GM12878 (cell line): Measurements from ENCODE around the gene RUBCNL. TPM values are rescaled to one million over a fixed set of nuclear protein-coding genes. Genes with fewer than 3 reads are reported as not detected.

ENCODE experiments used
- ATAC-seq: fragments of 200-7000 bp; cut with Tn5 transposase; 3 replicates; pipeline ENCODE4 v1.9.1; 2020; ENCODE audit warnings: mild to moderate bottlenecking, moderate library complexity
- BruUV-seq: library from RNA; stranded (reverse); fragments of 400-500 nt; replicated peaks from 2 replicates; lab custom pipeline; 2021; lab: Mats Ljungman, UMichigan
- CTCF ChIA-PET: fragments of 300-600 bp; sonication (Branson Sonifier 250); formaldehyde crosslinking; extraction: SDS; loops from one replicate; lab custom pipeline; 2021; ENCODE audit warnings: inconsistent platforms; lab: Yijun Ruan, JAX
- POLR2A ChIA-PET: fragments of 350-600 bp; formaldehyde crosslinking; extraction: SDS; loops from one replicate; lab custom pipeline; 2021; ENCODE audit warnings: inconsistent platforms; lab: Charles Lee
- RAD21 ChIA-PET: fragments of 300-600 bp; sonication (Branson Sonifier 250); formaldehyde crosslinking; loops from one replicate; lab custom pipeline; 2023; ENCODE audit warnings: antibody characterized with exemption; ENCODE audit not compliant: unreplicated experiment; lab: Charles Lee
- SMC1A ChIA-PET: fragments of 300-600 bp; sonication (Branson Sonifier 250); formaldehyde crosslinking; loops from one replicate; lab custom pipeline; 2023; ENCODE audit not compliant: unreplicated experiment, uncharacterized antibody; lab: Charles Lee
- DNase-seq: peaks from one replicate; pipeline ENCODE4 v3.0.0-alpha.2; 2011; ENCODE audit warnings: low read depth, low spot score
- FAIRE-seq: peaks from 3 replicates; lab custom pipeline; 2011; peaks lifted over from hg19 to GRCh38; lab: Jason Lieb, UNC
- H2AFZ ChIP-seq: 2 replicates; pipeline ENCODE4 v1.6.0; 2011; ENCODE audit warnings: low read depth, low read length, control low read depth; ENCODE audit not compliant: control insufficient read depth
- H3K27ac ChIP-seq: 2 replicates; pipeline ENCODE4 v1.5.1; 2011; ENCODE audit warnings: control low read depth; ENCODE audit not compliant: control insufficient read depth, insufficient read depth
- H3K27me3 ChIP-seq, 2 experiments: replicated peaks in 1 of 2; 2 replicates each; pipeline versions ENCODE4 v1.6.0 to v1.6.1; 2011; ENCODE audit warnings: low read length in 1 of 2; ENCODE audit not compliant: control insufficient read depth in 2 of 2, insufficient read depth in 2 of 2
- H3K36me3 ChIP-seq, 2 experiments: 2 replicates each; pipeline ENCODE4 v1.5.1; 2011; ENCODE audit warnings: low read length in 1 of 2; ENCODE audit not compliant: control insufficient read depth in 2 of 2, insufficient read depth in 2 of 2
- H3K4me1 ChIP-seq: 2 replicates; pipeline ENCODE4 v1.6.1; 2011; ENCODE audit warnings: mild to moderate bottlenecking, low read length, moderate library complexity, mixed read lengths; ENCODE audit not compliant: control insufficient read depth, insufficient read depth
- H3K4me2 ChIP-seq: 2 replicates; pipeline ENCODE4 v1.6.0; 2011; ENCODE audit warnings: control low read depth; ENCODE audit not compliant: control insufficient read depth, insufficient read depth
- H3K4me3 ChIP-seq: fragments of 200-600 bp; sonication (generic); 2 replicates; pipeline ENCODE4 v1.5.1; 2016
- H3K79me2 ChIP-seq: 2 replicates; pipeline ENCODE4 v1.6.0; 2011; ENCODE audit warnings: low read length; ENCODE audit not compliant: control insufficient read depth, insufficient read depth
- H3K9ac ChIP-seq: 2 replicates; pipeline ENCODE4 v1.8.0; 2011; ENCODE audit warnings: low read length, control low read depth, mixed read lengths; ENCODE audit not compliant: control insufficient read depth, insufficient read depth
- H3K9me3 ChIP-seq: replicated peaks from 3 replicates; pipeline ENCODE4 v1.5.1; 2011; ENCODE audit warnings: mild to moderate bottlenecking, low read length; ENCODE audit not compliant: control insufficient read depth, insufficient read depth
- H4K20me1 ChIP-seq: 2 replicates; pipeline ENCODE4 v1.6.0; 2011; ENCODE audit not compliant: control insufficient read depth, insufficient read depth
- EED ChIP-seq: sonication (generic); IDR thresholded peaks from 2 replicates; pipeline ENCODE4 v1.6.1; 2016; ENCODE audit warnings: antibody characterized with exemption, low read depth
- ETV6 ChIP-seq, 2 experiments: fragments of 450-650 bp in 1 of 2; IDR thresholded peaks in 1 of 2; conservative IDR thresholded peaks in 1 of 2; 2 replicates each; pipeline ENCODE4 v1.6.1; 2014; ENCODE audit warnings: antibody characterized with exemption in 1 of 2, borderline replicate concordance in 1 of 2, low read depth in 1 of 2, mild to moderate bottlenecking in 1 of 2, moderate library complexity in 1 of 2
- IKZF2 ChIP-seq, 2 experiments: fragments of 450-650 bp; IDR thresholded peaks; 2 replicates each; pipeline ENCODE4 v1.6.1; 2017; ENCODE audit warnings: mild to moderate bottlenecking in 2 of 2, moderate library complexity in 2 of 2
- JUNB ChIP-seq: IDR thresholded peaks from 2 replicates; pipeline ENCODE4 v1.6.1; 2016; ENCODE audit warnings: antibody characterized with exemption, mild to moderate bottlenecking
- KLF5 ChIP-seq: fragments of 450-650 bp; IDR thresholded peaks from 2 replicates; pipeline ENCODE4 v1.6.1; 2014; ENCODE audit warnings: mild to moderate bottlenecking; ENCODE audit not compliant: partially characterized antibody
- SKIL ChIP-seq: fragments of 450-650 bp; IDR thresholded peaks from 2 replicates; pipeline ENCODE4 v1.6.1; 2017; ENCODE audit warnings: mild to moderate bottlenecking, low read depth, inconsistent platforms; ENCODE audit not compliant: poor library complexity, severe bottlenecking
- SPI1 ChIP-seq: IDR thresholded peaks from 2 replicates; pipeline ENCODE4 v1.6.1; 2011; ENCODE audit warnings: low read depth, mild to moderate bottlenecking, low read length, moderate library complexity, borderline replicate concordance; ENCODE audit not compliant: insufficient read depth
- SRF ChIP-seq, 2 experiments: IDR thresholded peaks; 2 replicates each; pipeline ENCODE4 v1.6.1; 2011; ENCODE audit warnings: low read depth in 2 of 2, low read length in 2 of 2, mild to moderate bottlenecking in 1 of 2, moderate library complexity in 1 of 2
- USF1 ChIP-seq: IDR thresholded peaks from 2 replicates; pipeline ENCODE4 v1.6.1; 2011; ENCODE audit warnings: borderline replicate concordance, low read depth, mild to moderate bottlenecking, moderate library complexity, mixed read lengths, low read length; ENCODE audit not compliant: insufficient read depth; ENCODE audit errors: extremely low read length
- WGBS: methylation state at CpG from one replicate; pipeline ENCODE4 v1.1.6; 2016; ENCODE audit warnings: low lambda C conversion rate; ENCODE audit not compliant: insufficient replicate concordance, insufficient coverage; ENCODE audit errors: missing lambda C conversion rate; 5-methylcytosine and 5-hydroxymethylcytosine counted together
- in situ Hi-C: fragments of 300-500 bp; cut with MboI; formaldehyde crosslinking; loops from 9 replicates; pipeline ENCODE4 v1.14.3; 2018; ENCODE audit warnings: mixed read lengths
- intact Hi-C: fragments of 100-400 bp; cut with micrococcal nuclease; formaldehyde crosslinking; loops from one replicate; pipeline ENCODE4 v1.14.2; 2022; ENCODE audit not compliant: unreplicated experiment
- polyA plus RNA-seq, 11 experiments: library from polyadenylated mRNA; depleted of rRNA in 4 of 11; unstranded in 6 of 11; stranded (reverse) in 5 of 11; fragments of >200 nt; fragmentation: Nextera tagmentation in 4 of 11; fragmentation: Illumina TruSeq in 1 of 11; extraction: Ambion mirVana in 4 of 11; extraction: Trizol in 1 of 11; gene quantifications; 1 replicate in 1 of 11; 2 replicates in 10 of 11; pipeline versions ENCODE4 v1.2.1 to v1.2.3, GENCODE V29; 2011 to 2016; ENCODE audit warnings: inconsistent platforms in 2 of 11, missing spikeins in 2 of 11, low read depth in 1 of 11
- total RNA-seq, 4 experiments: library from RNA; depleted of rRNA in 3 of 4; stranded (reverse); fragments of >200 nt in 3 of 4; fragmentation: Illumina TruSeq in 1 of 4; extraction: Trizol in 1 of 4; gene quantifications; 2 replicates each; pipeline versions ENCODE4 v1.2.1 to v1.2.3, GENCODE V29; 2013 to 2021

Gene RUBCNL
- total and polyA plus RNA-seq, 10 of the 15 experiments (the other 5 are each of a cell fraction or from before 2014, with no cell fraction given), result 0.71 to 51.9 (median 38.2) TPM

DNA sequence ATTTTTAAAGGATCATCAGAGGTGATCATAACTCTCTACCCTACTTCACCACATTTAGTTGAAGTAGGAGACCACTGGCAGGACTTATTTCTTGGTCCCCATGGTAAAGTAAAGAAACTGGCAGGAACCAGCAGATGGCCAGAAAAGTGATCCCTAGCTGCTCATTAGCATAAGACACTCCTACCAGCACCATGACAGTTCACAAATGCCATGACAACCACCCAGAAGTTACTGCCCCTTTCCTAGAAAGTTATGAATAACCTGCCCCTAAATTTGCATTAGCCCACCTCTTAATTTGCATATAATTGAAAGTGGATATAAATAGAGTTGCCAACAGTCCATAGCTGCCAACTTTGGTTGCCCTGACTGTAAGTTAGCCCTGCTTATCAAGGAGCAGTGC lies 18.4 kb upstream of the RUBCNL start:
- ChIA-PET RAD21 (no interaction called here), SMC1A (interaction anchor here (0.9 kb wide), 1 partner anchor 158 kb away, joined by 3 read pairs; no protein-coding TSS in a partner anchor)
- no peak overlapping the region for H3K9ac ChIP-seq
- no peak for DNase-seq
- H3K27ac ChIP-seq, result no peak overlapping the region
- no peaks in the 10 kb centered on the region; the same call in 1 of the 2 replicates for H3K4me1 ChIP-seq
- in situ Hi-C loops, result no loop called here
- no peaks in the 10 kb centered on the region for H3K27me3 ChIP-seq
- TF ChIP-seq SKIL (no peak), JUNB (no peak)
- TF ChIP-seq, all 136 proteins: peak for 0
- ATAC-seq, result peak; percentile 53
- no peaks in the 10 kb centered on the region for H3K79me2 ChIP-seq
- H3K4me2 ChIP-seq, result no peak overlapping the region
- H3K4me3 ChIP-seq, result no peak overlapping the region
- BruUV-seq, result no TSS peak
- no peak for FAIRE-seq
- H4K20me1 ChIP-seq, result no peaks in the 10 kb centered on the region
- POLR2A ChIA-PET, result interaction anchor here (0.6 kb wide), 1 partner anchor 334 kb away, joined by 5 read pairs; no protein-coding TSS in a partner anchor
- CTCF ChIA-PET, result no interaction called here
- intact Hi-C loops, result no loop called here
- H3K9me3 ChIP-seq, result no peaks in the 10 kb centered on the region
- H2AFZ ChIP-seq, result no peak overlapping the region
- H3K36me3 ChIP-seq, result no peaks in the 10 kb centered on the region

DNA sequence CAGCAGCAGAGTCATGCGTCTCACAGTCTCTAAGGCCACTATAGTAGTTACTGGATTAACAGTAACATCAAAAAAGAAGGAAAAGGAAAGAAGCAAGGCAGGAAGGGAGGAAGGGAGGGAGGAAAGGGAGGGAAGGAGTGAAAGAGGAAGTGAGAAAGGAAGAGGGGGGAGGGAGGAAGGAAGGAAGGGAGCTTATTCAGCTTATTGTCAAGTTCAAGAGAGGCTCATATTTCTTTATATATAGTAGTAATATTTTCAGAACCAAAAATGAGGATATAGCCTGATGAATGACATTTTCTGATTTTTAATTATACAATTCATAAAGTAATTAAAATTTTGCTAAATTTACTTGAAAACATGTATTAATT lies 17.7 kb upstream of the RUBCNL start:
- CTCF ChIA-PET, result interaction anchor here (0.6 kb wide), 1 partner anchor 70 kb away, joined by 3 read pairs; no protein-coding TSS in a partner anchor
- SMC1A ChIA-PET, result interaction anchor here (0.9 kb wide), 1 partner anchor 157 kb away, joined by 3 read pairs; no protein-coding TSS in a partner anchor

More for the DNA sequence above, 17.7 kb upstream of the RUBCNL start:
- Histone ChIP-seq H3K27me3 (no peaks in the 10 kb centered on the region), H3K79me2 (no peaks in the 10 kb centered on the region), H3K9ac (no peak overlapping the region), H3K4me2 (no peak overlapping the region), H3K4me3 (no peak overlapping the region), H3K27ac (no peak overlapping the region), H4K20me1 (no peaks in the 10 kb centered on the region), H3K9me3 (no peaks in the 10 kb centered on the region), H2AFZ (no peak overlapping the region), H3K36me3 (no peaks in the 10 kb centered on the region), H3K4me1 (no peaks in the 10 kb centered on the region; the same call in 1 of the 2 replicates)
- FAIRE-seq, result no peak
- BruUV-seq, result no TSS peak
- RAD21 ChIA-PET, result interaction anchor here (0.5 kb wide), 1 partner anchor 194 kb away, joined by 3 read pairs; no protein-coding TSS in a partner anchor
- intact Hi-C loops (no loop called here), in situ Hi-C loops (no loop called here)
- 0% methylated on average over 1 of the region's 1 CpG for WGBS
- DNase-seq, result no peak
- POLR2A ChIA-PET, result interaction anchor here (0.6 kb wide), 1 partner anchor 335 kb away, joined by 5 read pairs; no protein-coding TSS in a partner anchor
- peak; percentile 48; the same call in 1 of the 2 replicates for TF ChIP-seq SPI1
- no peak for TF ChIP-seq SRF (IDR thresholded peaks at IDR 0.05; ENCODE audit: low read depth in 2 of 2, low read length in 2 of 2)
- no peak for TF ChIP-seq USF1
- TF ChIP-seq IKZF2 (IDR thresholded peaks at IDR 0.05), result no peak; a peak in 1 of 4 replicates
- peak in 1 of 2 experiments; percentile 56; a peak in 1 of 4 replicates for TF ChIP-seq ETV6 (conservative IDR thresholded peaks at IDR 0.05 in 1 of 2, IDR thresholded peaks at IDR 0.05 in 1 of 2; ENCODE audit: borderline replicate concordance in 1 of 2, low read depth in 1 of 2)
- TF ChIP-seq EED, result no peak
- TF ChIP-seq KLF5, result no peak
- ATAC-seq, result no peak
